Epithelial cell of proximal tubule (primary cell): Measurements from ENCODE around the gene CERS5. TPM values are rescaled to one million over a fixed set of nuclear protein-coding genes. Genes with fewer than 3 reads are reported as not detected.

Experiments used
- DNase-seq: peaks from one replicate; pipeline ENCODE4 v3.0.0-alpha.2; 2011; ENCODE audit warnings: low read depth
- H3K4me3 ChIP-seq: 2 replicates; pipeline ENCODE4 v1.5.1; 2011; ENCODE audit warnings: low read depth, mild to moderate bottlenecking, low read length
- total RNA-seq: library from RNA; depleted of rRNA; stranded (reverse); fragments of >200 nt; gene quantifications from 2 replicates; pipeline ENCODE4 v1.2.3, GENCODE V29; 2015
- TF ChIP-seq, protein P1 (sequence below): conservative IDR thresholded peaks from 2 replicates; pipeline ENCODE4 v1.5.1; 2012; ENCODE audit warnings: low read depth, mild to moderate bottlenecking, low read length

Gene CERS5
- total RNA-seq, 1 donor from 2014 or later, result 31.1 TPM

DNA sequence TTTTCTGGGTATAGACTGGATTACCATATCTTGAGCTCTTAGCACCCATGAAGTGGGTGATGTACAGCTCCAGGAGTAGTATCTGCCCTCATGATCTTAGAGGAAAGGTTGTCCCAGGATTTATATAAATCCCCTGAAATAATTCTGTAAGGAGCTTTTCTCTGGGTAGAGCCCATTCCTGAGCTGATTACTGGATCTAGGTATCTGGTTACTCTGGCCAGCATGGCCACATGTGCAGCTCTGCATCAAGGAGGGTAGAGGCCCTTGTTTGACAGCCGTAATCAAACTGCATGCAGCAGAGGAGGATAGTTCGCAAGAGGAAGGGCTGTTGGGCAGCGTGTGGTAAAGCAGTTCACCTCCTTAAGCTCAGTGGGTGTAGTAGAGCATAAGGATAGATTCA, 46.6 kb downstream of the CERS5 start:
- DNase-seq, result no peak
- H3K4me3 ChIP-seq, result no peak overlapping the region
- TF ChIP-seq, protein P1, sequence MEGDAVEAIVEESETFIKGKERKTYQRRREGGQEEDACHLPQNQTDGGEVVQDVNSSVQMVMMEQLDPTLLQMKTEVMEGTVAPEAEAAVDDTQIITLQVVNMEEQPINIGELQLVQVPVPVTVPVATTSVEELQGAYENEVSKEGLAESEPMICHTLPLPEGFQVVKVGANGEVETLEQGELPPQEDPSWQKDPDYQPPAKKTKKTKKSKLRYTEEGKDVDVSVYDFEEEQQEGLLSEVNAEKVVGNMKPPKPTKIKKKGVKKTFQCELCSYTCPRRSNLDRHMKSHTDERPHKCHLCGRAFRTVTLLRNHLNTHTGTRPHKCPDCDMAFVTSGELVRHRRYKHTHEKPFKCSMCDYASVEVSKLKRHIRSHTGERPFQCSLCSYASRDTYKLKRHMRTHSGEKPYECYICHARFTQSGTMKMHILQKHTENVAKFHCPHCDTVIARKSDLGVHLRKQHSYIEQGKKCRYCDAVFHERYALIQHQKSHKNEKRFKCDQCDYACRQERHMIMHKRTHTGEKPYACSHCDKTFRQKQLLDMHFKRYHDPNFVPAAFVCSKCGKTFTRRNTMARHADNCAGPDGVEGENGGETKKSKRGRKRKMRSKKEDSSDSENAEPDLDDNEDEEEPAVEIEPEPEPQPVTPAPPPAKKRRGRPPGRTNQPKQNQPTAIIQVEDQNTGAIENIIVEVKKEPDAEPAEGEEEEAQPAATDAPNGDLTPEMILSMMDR, result no peak

DNA sequence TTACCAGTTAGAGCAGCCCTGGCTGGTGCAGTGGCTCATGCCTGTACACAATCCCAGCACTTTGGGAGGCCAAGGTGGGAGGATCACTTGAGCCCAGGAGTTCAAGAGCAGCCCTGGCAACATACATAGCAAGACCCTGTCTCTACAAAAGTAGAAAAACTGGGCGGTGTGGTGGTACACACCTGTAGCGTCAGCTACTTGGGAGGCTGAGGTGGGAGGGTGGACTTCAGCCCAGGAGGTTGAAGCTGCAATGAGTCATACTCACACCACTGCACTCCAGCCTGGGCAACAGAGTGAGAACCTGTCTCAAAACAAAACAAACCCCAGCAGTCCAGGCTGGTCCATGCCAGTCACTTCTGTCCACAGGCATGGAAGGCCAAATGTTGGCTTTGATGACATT, 47.8 kb downstream of the CERS5 start:
- TF ChIP-seq, protein P1, result no peak
- no peak for DNase-seq
- no peak overlapping the region for H3K4me3 ChIP-seq

DNA sequence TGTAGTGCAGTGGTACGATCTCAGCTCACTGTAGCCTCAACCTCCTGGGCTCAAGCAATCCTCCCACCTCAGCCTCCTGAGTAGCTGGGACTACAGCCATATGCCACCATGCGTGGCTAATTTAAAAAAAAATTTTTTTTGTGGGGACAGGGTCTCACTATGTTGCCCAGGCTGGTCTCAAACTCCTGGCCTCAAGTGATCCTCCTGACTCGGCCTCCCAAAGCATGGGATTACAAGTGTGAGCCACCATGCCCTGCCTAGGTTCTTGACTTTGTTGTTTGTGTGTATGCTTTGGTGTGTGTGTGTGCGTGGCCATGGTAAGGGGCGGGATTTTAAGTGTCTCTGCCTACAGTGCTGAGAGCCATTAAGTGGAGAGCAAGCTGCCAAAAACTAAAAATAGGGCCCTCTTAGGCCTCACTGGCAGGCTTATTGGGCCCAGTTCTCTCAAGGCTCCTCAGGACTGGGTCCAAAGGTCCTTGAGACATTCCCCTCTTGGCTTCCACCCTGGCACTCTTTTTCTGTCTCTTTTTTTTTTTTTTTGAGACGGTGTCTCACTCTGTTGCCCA, 50.0 kb downstream of the CERS5 start:
- TF ChIP-seq, protein P1, result no peak
- H3K4me3 ChIP-seq, result no peak overlapping the region
- no peak for DNase-seq

DNA sequence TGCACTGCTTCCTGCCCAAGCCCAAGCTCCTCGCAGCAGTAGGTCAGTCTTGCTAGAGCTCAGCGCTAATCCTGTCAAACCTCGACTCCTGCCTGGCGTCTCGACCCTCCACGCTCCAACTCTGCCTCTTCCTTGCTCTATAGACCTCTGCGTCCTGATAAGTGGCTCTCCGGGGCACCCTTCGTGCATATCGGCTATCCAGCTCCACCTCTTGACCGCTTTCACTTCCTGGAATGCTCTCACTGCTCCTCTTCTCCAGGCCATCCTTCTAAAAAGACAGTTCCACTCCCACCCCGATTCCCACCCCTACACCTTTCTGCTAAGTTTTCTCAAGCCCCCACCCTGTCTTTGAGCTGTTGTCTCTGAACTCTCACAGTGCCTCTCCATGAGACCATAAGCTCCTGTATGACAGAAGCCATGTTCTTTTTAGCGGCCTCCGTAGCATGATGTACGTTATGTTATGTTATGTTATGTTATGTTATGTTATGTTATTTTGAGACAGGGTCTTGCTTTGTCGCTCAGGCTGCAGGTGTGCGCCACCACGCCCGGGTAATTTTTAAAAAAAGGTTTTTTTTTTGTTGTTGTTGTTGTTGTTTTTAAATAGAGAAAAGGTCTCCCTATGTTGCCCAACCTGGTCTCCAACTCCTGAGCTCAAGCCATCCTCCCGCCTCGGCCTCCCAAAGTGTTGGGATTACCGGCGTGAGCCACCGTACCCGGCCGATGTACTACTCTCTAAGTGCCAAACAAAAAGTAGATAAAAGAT, 54.5 kb downstream of the CERS5 start:
- peak overlapping the region; percentile 99 for H3K4me3 ChIP-seq
- TF ChIP-seq, protein P1, result no peak
- DNase-seq, result no peak

DNA sequence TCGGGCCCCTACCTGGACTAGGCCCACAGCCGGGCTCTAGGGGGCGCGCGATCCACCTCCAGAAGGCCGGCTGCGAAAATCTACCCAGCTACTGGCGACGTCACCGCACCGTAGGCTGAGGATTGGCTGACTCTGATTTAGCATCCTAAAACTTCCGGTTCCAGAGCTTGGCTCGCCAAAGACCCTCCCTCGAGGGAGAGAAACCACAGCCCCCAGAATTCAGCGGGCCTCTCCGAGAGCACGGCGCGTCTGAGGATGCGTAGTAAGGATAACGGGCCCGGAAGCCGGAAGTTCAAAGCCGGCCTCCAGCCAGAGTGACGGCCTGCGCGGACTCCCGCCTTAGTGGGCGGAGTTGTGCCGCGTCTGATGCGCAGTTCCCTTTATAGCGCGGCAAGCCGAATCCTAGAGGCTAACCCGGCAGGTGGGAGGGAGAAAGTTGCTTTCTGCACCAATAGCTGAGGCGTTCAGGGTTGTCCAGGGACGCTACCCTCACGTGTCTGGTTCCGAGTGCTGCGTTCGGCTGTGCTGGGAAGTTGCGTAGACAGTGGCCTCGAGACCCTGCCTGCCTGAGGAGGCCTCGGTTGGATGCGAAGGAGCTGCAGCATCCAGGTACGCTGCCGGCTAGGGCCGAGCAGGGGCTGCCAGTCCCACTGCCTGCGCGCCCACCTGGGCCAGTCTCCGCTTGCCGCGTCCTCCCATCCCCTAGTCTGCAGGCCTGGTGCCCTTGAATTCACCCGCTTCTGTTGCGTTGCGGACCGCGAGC, 55.3 kb downstream of the CERS5 start, which contains the start of gene COX14:
COX14 (plus strand) TSS at position 544 of the 763 bp plus-strand sequence. CDS start 7,808 bp downstream, outside the sequence.
- H3K4me3 ChIP-seq, result peak within 1 kb of the TSS; percentile 99
- peak; percentile 95 for DNase-seq
- TF ChIP-seq, protein P1, result peak; percentile 92

DNA sequence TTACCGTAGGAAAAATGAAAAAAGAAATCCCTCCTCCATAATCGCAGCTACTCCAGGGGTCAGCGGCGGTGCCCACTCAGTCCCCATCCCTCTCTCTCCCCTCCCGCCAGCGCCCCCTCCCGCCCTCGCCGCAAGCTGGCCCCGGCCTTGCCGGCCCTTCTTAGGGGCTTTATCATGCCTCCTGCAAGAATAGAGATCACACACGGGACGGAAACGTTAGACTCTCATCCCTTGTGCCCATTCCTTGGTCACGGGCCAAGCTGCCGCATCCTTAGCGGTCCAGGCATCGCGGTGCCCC, 55.8 kb downstream of the CERS5 start:
- TF ChIP-seq, protein P1, result no peak
- peak overlapping the region; percentile 47 for H3K4me3 ChIP-seq
- DNase-seq, result no peak
